IMR-90 (cell line): ENCODE measurements around the gene KLHL29. TPM values are rescaled to one million over a fixed set of nuclear protein-coding genes. Genes with fewer than 3 reads are reported as not detected.

Experiments used
- ATAC-seq: fragments of 200-7000 bp; cut with Tn5 transposase; 2 replicates; pipeline ENCODE4 v1.9.1; 2020; ENCODE audit warnings: low read depth, mild to moderate bottlenecking, moderate library complexity
- BruUV-seq: library from RNA; stranded (reverse); fragments of 400-500 nt; replicated peaks from 2 replicates; lab custom pipeline; 2021; lab: Mats Ljungman, UMichigan
- CTCF ChIA-PET: fragments of 300-600 bp; formaldehyde crosslinking; extraction: SDS; loops from one replicate; lab custom pipeline; 2021; ENCODE audit warnings: antibody characterized with exemption; lab: Yijun Ruan, JAX
- POLR2A ChIA-PET: fragments of 300-600 bp; sonication (Branson Sonifier 250); formaldehyde crosslinking; loops from one replicate; lab custom pipeline; 2022; ENCODE audit warnings: antibody characterized with exemption; ENCODE audit not compliant: unreplicated experiment; lab: Charles Lee
- DNase-seq: peaks from one replicate; pipeline ENCODE4 v3.0.0; 2013
- H2AFZ ChIP-seq: replicated peaks from 2 replicates; pipeline ENCODE3; 2013; ENCODE audit warnings: low read length, mild to moderate bottlenecking; ENCODE audit not compliant: poor library complexity
- H2AK5ac ChIP-seq: 2 replicates; pipeline ENCODE4 v1.6.1; 2013; ENCODE audit warnings: low read depth, low read length, inconsistent platforms
- H2AK9ac ChIP-seq: replicated peaks from 2 replicates; pipeline ENCODE3; 2013; ENCODE audit warnings: mild to moderate bottlenecking, low read depth, low read length, moderate library complexity; ENCODE audit not compliant: poor library complexity
- H2BK120ac ChIP-seq: 2 replicates; pipeline ENCODE4 v1.6.1; 2013; ENCODE audit warnings: low read depth, low read length, inconsistent platforms
- H2BK15ac ChIP-seq: 3 replicates; pipeline ENCODE4 v1.6.1; 2013; ENCODE audit warnings: low read depth, low read length, inconsistent platforms
- H2BK20ac ChIP-seq: 2 replicates; pipeline ENCODE4 v1.6.1; 2013; ENCODE audit warnings: low read depth, mild to moderate bottlenecking, inconsistent platforms, low read length, moderate library complexity
- H2BK5ac ChIP-seq: 2 replicates; pipeline ENCODE4 v1.6.1; 2013; ENCODE audit warnings: mild to moderate bottlenecking, low read depth, low read length, inconsistent platforms; ENCODE audit not compliant: poor library complexity, severe bottlenecking
- H3K14ac ChIP-seq: replicated peaks from 2 replicates; pipeline ENCODE4 v1.6.1; 2013; ENCODE audit warnings: low read depth, low read length, inconsistent platforms
- H3K18ac ChIP-seq: 2 replicates; pipeline ENCODE4 v1.6.1; 2013; ENCODE audit warnings: low read depth, low read length, control low read depth
- H3K23ac ChIP-seq: 2 replicates; pipeline ENCODE4 v1.6.1; 2013; ENCODE audit warnings: low read depth, low read length, inconsistent platforms
- H3K27ac ChIP-seq: 2 replicates; pipeline ENCODE4 v1.5.1; 2013; ENCODE audit warnings: mild to moderate bottlenecking, control low read depth, low read length; ENCODE audit not compliant: insufficient read depth
- H3K27me3 ChIP-seq: 2 replicates; pipeline ENCODE4 v1.6.1; 2013; ENCODE audit warnings: low read length; ENCODE audit not compliant: control insufficient read depth, insufficient read depth
- H3K36me3 ChIP-seq: 2 replicates; pipeline ENCODE4 v1.6.1; 2013; ENCODE audit warnings: low read length, mixed read lengths; ENCODE audit not compliant: control insufficient read depth, insufficient read depth
- H3K4ac ChIP-seq: 2 replicates; pipeline ENCODE4 v1.6.1; 2013; ENCODE audit warnings: low read depth, low read length, inconsistent platforms
- H3K4me1 ChIP-seq: 2 replicates; pipeline ENCODE4 v1.6.1; 2013; ENCODE audit warnings: low read length, mixed read lengths; ENCODE audit not compliant: control insufficient read depth, insufficient read depth
- H3K4me2 ChIP-seq: 2 replicates; pipeline ENCODE4 v1.6.1; 2013; ENCODE audit warnings: low read depth, mild to moderate bottlenecking, control low read depth, low read length, moderate library complexity
- H3K4me3 ChIP-seq: 2 replicates; pipeline ENCODE4 v1.5.1; 2013; ENCODE audit warnings: low read depth, mild to moderate bottlenecking, control low read depth, low read length, moderate library complexity; ENCODE audit not compliant: insufficient read depth
- H3K56ac ChIP-seq: 2 replicates; pipeline ENCODE4 v1.6.1; 2013; ENCODE audit warnings: low read length, inconsistent platforms; ENCODE audit not compliant: insufficient read depth; ENCODE audit errors: extremely low read depth
- H3K79me1 ChIP-seq, 2 experiments: 2 replicates each; pipeline ENCODE4 v1.6.1; 2013; ENCODE audit warnings: low read length in 2 of 2, inconsistent platforms in 1 of 2, low read depth in 1 of 2
- H3K9ac ChIP-seq: 2 replicates; pipeline ENCODE4 v1.6.1; 2013; ENCODE audit warnings: low read depth, low read length, control low read depth
- H3K9me1 ChIP-seq: 2 replicates; pipeline ENCODE4 v1.6.1; 2013; ENCODE audit warnings: low read length, inconsistent platforms; ENCODE audit not compliant: insufficient read depth
- H3K9me3 ChIP-seq: 2 replicates; pipeline ENCODE4 v1.6.1; 2013; ENCODE audit warnings: low read length; ENCODE audit not compliant: control insufficient read depth, insufficient read depth
- H4K20me1 ChIP-seq: 2 replicates; pipeline ENCODE4 v1.6.1; 2013; ENCODE audit warnings: low read length, inconsistent platforms; ENCODE audit not compliant: insufficient read depth
- H4K5ac ChIP-seq: 2 replicates; pipeline ENCODE4 v1.6.1; 2013; ENCODE audit warnings: mild to moderate bottlenecking, low read depth, low read length, control low read depth
- H4K8ac ChIP-seq, 2 experiments: 2 replicates each; pipeline ENCODE4 v1.6.1; 2013; ENCODE audit warnings: low read depth in 2 of 2, low read length in 2 of 2, control low read depth in 1 of 2, inconsistent platforms in 1 of 2
- H4K91ac ChIP-seq: 2 replicates; pipeline ENCODE4 v1.6.1; 2013; ENCODE audit warnings: low read depth, low read length, inconsistent platforms; ENCODE audit not compliant: insufficient read depth
- CEBPB ChIP-seq: IDR thresholded peaks from 2 replicates; pipeline ENCODE4 v1.6.1; 2012; ENCODE audit warnings: low read depth, low read length, improper control_type of control experiment
- CHD1 ChIP-seq: IDR thresholded peaks from 2 replicates; pipeline ENCODE4 v1.6.1; 2012; ENCODE audit warnings: low read depth, low read length, improper control_type of control experiment
- MAFK ChIP-seq: IDR thresholded peaks from 2 replicates; pipeline ENCODE4 v1.6.1; 2012; ENCODE audit warnings: low read depth, low read length, improper control_type of control experiment
- NFE2L2 ChIP-seq: fragments of 150-350 bp; IDR thresholded peaks from 2 replicates; pipeline ENCODE4 v1.6.1; 2016; ENCODE audit warnings: low read depth, mild to moderate bottlenecking, low read length
- RAD21 ChIP-seq: IDR thresholded peaks from 2 replicates; pipeline ENCODE4 v1.6.1; 2012; ENCODE audit warnings: low read length, improper control_type of control experiment
- RFX5 ChIP-seq: IDR thresholded peaks from 2 replicates; pipeline ENCODE4 v1.8.0; 2012; ENCODE audit warnings: low read depth, mild to moderate bottlenecking, low read length, moderate library complexity
- USF2 ChIP-seq: fragments of 150-350 bp; IDR thresholded peaks from 2 replicates; pipeline ENCODE4 v1.6.1; 2017; ENCODE audit warnings: mild to moderate bottlenecking, antibody characterized with exemption, low read length, low read depth
- whole genome bisulfite sequencing, 2 experiments: methylation state at CpG; one replicate each; pipeline versions ENCODE4 v1.1.5 to v1.1.7; 2013; ENCODE audit warnings: missing lambda C conversion rate in 2 of 2; ENCODE audit not compliant: insufficient read length in 1 of 2; ENCODE audit errors: extremely low coverage in 2 of 2; 5-methylcytosine and 5-hydroxymethylcytosine counted together
- dilution Hi-C: fragments of 300-500 bp; cut with HindIII; formaldehyde crosslinking; loops from one replicate; pipeline ENCODE4 v1.14.3; 2018; ENCODE audit warnings: low sequenced_read_pairs; ENCODE audit not compliant: unreplicated experiment
- in situ Hi-C: fragments of 300-500 bp; cut with MboI; formaldehyde crosslinking; loops from 3 replicates; pipeline ENCODE4 v1.14.3; 2019; ENCODE audit warnings: low sequenced_read_pairs, inconsistent platforms, mixed read lengths
- intact Hi-C: fragments of 100-400 bp; cut with micrococcal nuclease; formaldehyde crosslinking; loops from 2 replicates; pipeline ENCODE4 v1.10.0; 2022
- polyA plus RNA-seq, 3 experiments: library from polyadenylated mRNA; depleted of rRNA; stranded (reverse); fragments of >200 nt; gene quantifications; 2 replicates each; pipeline ENCODE4 v1.2.3, GENCODE V29; 2012; ENCODE audit warnings: low replicate concordance in 1 of 3
- total RNA-seq: library from RNA; depleted of rRNA; stranded (reverse); fragments of >200 nt; gene quantifications from 2 replicates; pipeline ENCODE4 v1.2.3, GENCODE V29; 2012
- TF ChIP-seq, protein P1 (sequence below): conservative IDR thresholded peaks from 2 replicates; pipeline ENCODE4 v1.5.1; 2012; ENCODE audit warnings: mild to moderate bottlenecking, low read depth, low read length, improper control_type of control experiment

Gene KLHL29
- total and polyA plus RNA-seq, 2 of the 4 experiments (the other 2 are of a cell fraction): 2.0 to 8.0 TPM

GRCh38 chr2:23642516-23642915 lies 257.5 kb downstream of the KLHL29 start:
- Histone ChIP-seq H3K56ac (no peak overlapping the region), H3K9me1 (no peaks in the 10 kb centered on the region), H3K4me1 (peaks cover 3% of the 10 kb centered on the region), H3K9ac (no peak overlapping the region), H2BK20ac (no peak overlapping the region), H4K91ac (no peak overlapping the region), H3K18ac (no peak overlapping the region), H3K79me1 (peaks cover 0 to 4% of the 10 kb centered on the region in 2 experiments; a peak in 1 of 4 replicates), H2AK9ac (no peak overlapping the region), H3K4me2 (no peak overlapping the region), H3K27ac (no peak overlapping the region), H3K14ac (no peak overlapping the region), H4K20me1 (peaks cover 2% of the 10 kb centered on the region; the same call in 1 of the 2 replicates), H2BK15ac (no peak overlapping the region), H3K23ac (no peak overlapping the region), H3K4me3 (no peak overlapping the region), H2BK5ac (no peak overlapping the region), H2BK120ac (no peak overlapping the region), H4K8ac (no peak overlapping the region), H2AFZ (no peak overlapping the region), H3K36me3 (peaks cover 21% of the 10 kb centered on the region), H3K9me3 (peaks cover 9% of the 10 kb centered on the region), H2AK5ac (no peak overlapping the region), H3K27me3 (no peaks in the 10 kb centered on the region), H3K4ac (no peak overlapping the region), H4K5ac (no peak overlapping the region)
- whole genome bisulfite sequencing, 2 experiments: 91% methylated on average over 7 of the region's 24 CpGs; no CpG with 5 or more reads in 1 of the 2 experiments
- DNase-seq (no peak), ATAC-seq (no peak)
- ChIA-PET POLR2A (no interaction called here), CTCF (no interaction called here)
- dilution Hi-C loops (no loop called here), intact Hi-C loops (no loop called here), in situ Hi-C loops (no loop called here)
- no peak for TF ChIP-seq MAFK
- no peak for TF ChIP-seq RAD21
- no peak for TF ChIP-seq CEBPB
- TF ChIP-seq NFE2L2: no peak
- TF ChIP-seq RFX5: no peak
- TF ChIP-seq, protein P1, sequence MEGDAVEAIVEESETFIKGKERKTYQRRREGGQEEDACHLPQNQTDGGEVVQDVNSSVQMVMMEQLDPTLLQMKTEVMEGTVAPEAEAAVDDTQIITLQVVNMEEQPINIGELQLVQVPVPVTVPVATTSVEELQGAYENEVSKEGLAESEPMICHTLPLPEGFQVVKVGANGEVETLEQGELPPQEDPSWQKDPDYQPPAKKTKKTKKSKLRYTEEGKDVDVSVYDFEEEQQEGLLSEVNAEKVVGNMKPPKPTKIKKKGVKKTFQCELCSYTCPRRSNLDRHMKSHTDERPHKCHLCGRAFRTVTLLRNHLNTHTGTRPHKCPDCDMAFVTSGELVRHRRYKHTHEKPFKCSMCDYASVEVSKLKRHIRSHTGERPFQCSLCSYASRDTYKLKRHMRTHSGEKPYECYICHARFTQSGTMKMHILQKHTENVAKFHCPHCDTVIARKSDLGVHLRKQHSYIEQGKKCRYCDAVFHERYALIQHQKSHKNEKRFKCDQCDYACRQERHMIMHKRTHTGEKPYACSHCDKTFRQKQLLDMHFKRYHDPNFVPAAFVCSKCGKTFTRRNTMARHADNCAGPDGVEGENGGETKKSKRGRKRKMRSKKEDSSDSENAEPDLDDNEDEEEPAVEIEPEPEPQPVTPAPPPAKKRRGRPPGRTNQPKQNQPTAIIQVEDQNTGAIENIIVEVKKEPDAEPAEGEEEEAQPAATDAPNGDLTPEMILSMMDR: no peak
- TF ChIP-seq USF2: no peak
- TF ChIP-seq CHD1: no peak
- no TSS peak for BruUV-seq
